Tibial artery (tissue), 4 donors: ENCODE measurements around the gene ALX4.

ENCODE experiments used
- DNase-seq, 2 donors: peaks; one replicate each; pipeline ENCODE4 v3.0.0-alpha.2; 2019
- H3K27ac ChIP-seq, 2 donors: fragments of 200-600 bp; sonication (generic) in 1 of 2; 1 replicate in 1 of 2; 2 replicates in 1 of 2; pipeline ENCODE4 v1.5.1; 2018 to 2019; ENCODE audit warnings: mild to moderate bottlenecking in 1 of 2
- H3K27me3 ChIP-seq, 2 donors: fragments of 200-600 bp; sonication (generic) in 1 of 2; one replicate each; pipeline versions ENCODE4 v1.5.1 to v1.6.0; 2016 to 2019
- H3K36me3 ChIP-seq, 3 donors: fragments of 200-600 bp; sonication (generic) in 2 of 3; one replicate each; pipeline ENCODE4 v1.5.1; 2016 to 2019; ENCODE audit warnings: mild to moderate bottlenecking in 2 of 3
- H3K4me1 ChIP-seq, 4 donors: fragments of 200-600 bp; sonication (generic) in 2 of 4; 1 replicate in 3 of 4; 2 replicates in 1 of 4; pipeline ENCODE4 v1.5.1; 2016 to 2019
- H3K4me3 ChIP-seq, 2 donors: fragments of 200-600 bp; sonication (generic) in 1 of 2; 1 replicate in 1 of 2; 2 replicates in 1 of 2; pipeline ENCODE4 v1.5.1; 2018 to 2019; ENCODE audit warnings: mild to moderate bottlenecking in 2 of 2
- H3K9me3 ChIP-seq, 3 donors: fragments of 200-600 bp; sonication (generic) in 1 of 3; one replicate each; pipeline ENCODE4 v1.5.1; 2016 to 2019
- CTCF ChIP-seq, 2 experiments: fragments of 200-600 bp in 1 of 2; fragments of 450-650 bp in 1 of 2; IDR thresholded peaks; one replicate each; pipeline ENCODE4 v1.5.1; 2017 to 2019; ENCODE audit warnings: antibody characterized with exemption in 2 of 2, mild to moderate bottlenecking in 1 of 2, moderate library complexity in 1 of 2
- intact Hi-C: fragments of 100-400 bp; cut with DNase I; formaldehyde crosslinking; loops from one replicate; pipeline ENCODE4 v1.15.0; 2023; ENCODE audit warnings: low total_unique reads

ALX4 gene

GRCh38 chr11:44325698-44326097 lies 15.8 kb upstream of the ALX4 start:
- peaks cover 0 to 81% of the 10 kb centered on the region in 2 donors for H3K27me3 ChIP-seq

GRCh38 chr11:44324749-44325525 lies 15.0 kb upstream of the ALX4 start:
- no peak for DNase-seq
- intact Hi-C loops = no loop called here
- Histone ChIP-seq H3K27me3 (peaks cover 0 to 81% of the 10 kb centered on the region in 2 donors), H3K36me3 (no peaks in the 10 kb centered on the region), H3K27ac (no peak overlapping the region), H3K4me3 (no peak overlapping the region), H3K9me3 (no peaks in the 10 kb centered on the region), H3K4me1 (peaks cover 0 to 15% (median 10%) of the 10 kb centered on the region in 4 donors)
- no peak for TF ChIP-seq CTCF (IDR thresholded peaks at IDR 0.05)

More at GRCh38 chr11:44325698-44326097, 15.8 kb upstream of the ALX4 start:
- no peak for TF ChIP-seq CTCF (IDR thresholded peaks at IDR 0.05)
- Histone ChIP-seq H3K9me3 (no peaks in the 10 kb centered on the region), H3K27ac (no peak overlapping the region), H3K4me3 (no peak overlapping the region), H3K36me3 (no peaks in the 10 kb centered on the region), H3K4me1 (peaks cover 0 to 15% (median 10%) of the 10 kb centered on the region in 4 donors)
- intact Hi-C loops = no loop called here
- no peak for DNase-seq

GRCh38 chr11:44324222-44324621 lies 14.3 kb upstream of the ALX4 start:
- H3K4me3 ChIP-seq = no peak overlapping the region
- no peak for DNase-seq
- no peak overlapping the region for H3K27ac ChIP-seq
- no peaks in the 10 kb centered on the region for H3K9me3 ChIP-seq
- TF ChIP-seq CTCF (IDR thresholded peaks at IDR 0.05) = no peak
- H3K4me1 ChIP-seq = peaks cover 0 to 21% (median 10%) of the 10 kb centered on the region in 4 donors
- intact Hi-C loops = no loop called here
- no peaks in the 10 kb centered on the region for H3K36me3 ChIP-seq
- peaks cover 0 to 81% of the 10 kb centered on the region in 2 donors for H3K27me3 ChIP-seq

- Histone ChIP-seq H3K9me3 (no peaks in the 10 kb centered on the region), H3K4me3 (no peak overlapping the region), H3K27me3 (peaks cover 0 to 83% of the 10 kb centered on the region in 2 donors), H3K36me3 (no peaks in the 10 kb centered on the region), H3K27ac (no peak overlapping the region), H3K4me1 (peaks cover 0 to 21% (median 10%) of the 10 kb centered on the region in 4 donors)
- no peak for DNase-seq
- intact Hi-C loops = no loop called here
- no peak for TF ChIP-seq CTCF (IDR thresholded peaks at IDR 0.05)
These were observed 12.3 kb upstream of the ALX4 start for GRCh38 chr11:44322243-44322642.

GRCh38 chr11:44321059-44321458 lies 11.1 kb upstream of the ALX4 start:
- Histone ChIP-seq H3K27me3 (peaks cover 0 to 83% of the 10 kb centered on the region in 2 donors), H3K36me3 (no peaks in the 10 kb centered on the region), H3K9me3 (no peaks in the 10 kb centered on the region), H3K4me3 (no peak overlapping the region), H3K4me1 (peaks cover 0 to 28% (median 20%) of the 10 kb centered on the region in 4 donors), H3K27ac (no peak overlapping the region)
- DNase-seq = no peak
- intact Hi-C loops = no loop called here
- no peak for TF ChIP-seq CTCF (IDR thresholded peaks at IDR 0.05)
